ENCODE measurements around the gene ADAMTS16. TPM values are rescaled to one million over a fixed set of nuclear protein-coding genes. Genes with fewer than 3 reads are reported as not detected.

ADAMTS16 gene
- total and polyA plus RNA-seq, 2 experiments from 2014 or later: 0.11 TPM

GRCh38 chr5:5200133-5200532 lies 60.0 kb downstream of the ADAMTS16 start:
- H3K4me2 ChIP-seq (ENCODE audit: unreplicated experiment): no peak overlapping the region
- H4K20me1 ChIP-seq (ENCODE audit: insufficient read depth): no peaks in the 10 kb centered on the region
- H3K27ac ChIP-seq: no peak overlapping the region
- WGBS, 2 experiments (ENCODE audit: low coverage in 1 of 2, low lambda C conversion rate in 2 of 2, missing lambda C conversion rate in 2 of 2): 36 to 41% methylated on average over 5 of the region's 5 CpGs
- TF ChIP-seq EZH2 (IDR thresholded peaks at IDR 0.05; ENCODE audit: insufficient read depth, poor library complexity, severe bottlenecking): no peak
- no peak for TF ChIP-seq EZH2phosphoT487 (IDR thresholded peaks at IDR 0.05; ENCODE audit: insufficient read depth, low read depth)
- H3K36me3 ChIP-seq (ENCODE audit: low read depth): no peaks in the 10 kb centered on the region
- no peak overlapping the region for H2AFZ ChIP-seq
- in situ Hi-C loops (cut with MboI): no loop called here
- H3F3A ChIP-seq (ENCODE audit: insufficient read depth): no peaks in the 10 kb centered on the region
- no peaks in the 10 kb centered on the region for H3K9me3 ChIP-seq (ENCODE audit: low read depth)
- H3K9ac ChIP-seq: no peak overlapping the region
- no peaks in the 10 kb centered on the region for H3K9me2 ChIP-seq (ENCODE audit: insufficient read depth)
- H3K27me3 ChIP-seq (replicated peaks; ENCODE audit: insufficient read depth): no peaks in the 10 kb centered on the region
- no peak for DNase-seq
- H3K4me3 ChIP-seq: no peak overlapping the region
- no peaks in the 10 kb centered on the region for H3K4me1 ChIP-seq (ENCODE audit: insufficient read depth)
- no peaks in the 10 kb centered on the region for H3K79me2 ChIP-seq (ENCODE audit: insufficient read depth)

- H3K4me2 ChIP-seq (ENCODE audit: unreplicated experiment): no peak overlapping the region
Observed at GRCh38 chr5:5202321-5202720, 62.2 kb downstream of the ADAMTS16 start.

GRCh38 chr5:5203451-5203850 lies 63.3 kb downstream of the ADAMTS16 start:
- H3K4me2 ChIP-seq (ENCODE audit: unreplicated experiment): no peak overlapping the region
- H2AFZ ChIP-seq: no peak overlapping the region
- WGBS, 2 experiments (ENCODE audit: low coverage in 1 of 2, low lambda C conversion rate in 2 of 2, missing lambda C conversion rate in 2 of 2): 9 to 16% methylated on average over 2 of the region's 2 CpGs
- H3K4me1 ChIP-seq (ENCODE audit: insufficient read depth): no peaks in the 10 kb centered on the region
- H3K9ac ChIP-seq: no peak overlapping the region
- H4K20me1 ChIP-seq (ENCODE audit: insufficient read depth): no peaks in the 10 kb centered on the region
- in situ Hi-C loops (cut with MboI): no loop called here
- H3K27ac ChIP-seq: no peak overlapping the region
- H3K9me2 ChIP-seq (ENCODE audit: insufficient read depth): no peaks in the 10 kb centered on the region
- TF ChIP-seq EZH2 (IDR thresholded peaks at IDR 0.05; ENCODE audit: insufficient read depth, poor library complexity, severe bottlenecking): no peak
- TF ChIP-seq EZH2phosphoT487 (IDR thresholded peaks at IDR 0.05; ENCODE audit: insufficient read depth, low read depth): no peak
- DNase-seq: no peak
- H3F3A ChIP-seq (ENCODE audit: insufficient read depth): no peaks in the 10 kb centered on the region
- no peak overlapping the region for H3K4me3 ChIP-seq
- H3K9me3 ChIP-seq (ENCODE audit: low read depth): no peaks in the 10 kb centered on the region
- H3K79me2 ChIP-seq (ENCODE audit: insufficient read depth): no peaks in the 10 kb centered on the region
- H3K36me3 ChIP-seq (ENCODE audit: low read depth): no peaks in the 10 kb centered on the region
- no peaks in the 10 kb centered on the region for H3K27me3 ChIP-seq (replicated peaks; ENCODE audit: insufficient read depth)

More at GRCh38 chr5:5202321-5202720, 62.2 kb downstream of the ADAMTS16 start:
- Histone ChIP-seq H3F3A (ENCODE audit: insufficient read depth) (no peaks in the 10 kb centered on the region), H3K27ac (no peak overlapping the region), H3K4me1 (ENCODE audit: insufficient read depth) (no peaks in the 10 kb centered on the region), H3K36me3 (ENCODE audit: low read depth) (no peaks in the 10 kb centered on the region), H3K9me3 (ENCODE audit: low read depth) (no peaks in the 10 kb centered on the region), H3K4me3 (no peak overlapping the region), H3K27me3 (replicated peaks; ENCODE audit: insufficient read depth) (no peaks in the 10 kb centered on the region), H3K79me2 (ENCODE audit: insufficient read depth) (no peaks in the 10 kb centered on the region), H2AFZ (no peak overlapping the region), H3K9me2 (ENCODE audit: insufficient read depth) (no peaks in the 10 kb centered on the region), H4K20me1 (ENCODE audit: insufficient read depth) (no peaks in the 10 kb centered on the region), H3K9ac (no peak overlapping the region)
- in situ Hi-C loops (cut with MboI): no loop called here
- WGBS, 2 experiments (ENCODE audit: low coverage in 1 of 2, low lambda C conversion rate in 2 of 2, missing lambda C conversion rate in 2 of 2): 24 to 27% methylated on average over 2 of the region's 2 CpGs
- DNase-seq: no peak
- no peak for TF ChIP-seq EZH2phosphoT487 (IDR thresholded peaks at IDR 0.05; ENCODE audit: insufficient read depth, low read depth)
- no peak for TF ChIP-seq EZH2 (IDR thresholded peaks at IDR 0.05; ENCODE audit: insufficient read depth, poor library complexity, severe bottlenecking)

- H2AFZ ChIP-seq: no peak overlapping the region
- no peak overlapping the region for H3K4me2 ChIP-seq (ENCODE audit: unreplicated experiment)
- H3K79me2 ChIP-seq (ENCODE audit: insufficient read depth): no peaks in the 10 kb centered on the region
- no peaks in the 10 kb centered on the region for H4K20me1 ChIP-seq (ENCODE audit: insufficient read depth)
- H3K9me3 ChIP-seq (ENCODE audit: low read depth): no peaks in the 10 kb centered on the region
- H3K4me1 ChIP-seq (ENCODE audit: insufficient read depth): no peaks in the 10 kb centered on the region
- in situ Hi-C loops (cut with MboI): no loop called here
- 0 out of 2 replicates have a peak, but pooled peaks cover 6% of the 10 kb centered on the region for H3K27me3 ChIP-seq (replicated peaks; ENCODE audit: insufficient read depth)
- no peaks in the 10 kb centered on the region for H3F3A ChIP-seq (ENCODE audit: insufficient read depth)
- no peak for TF ChIP-seq EZH2phosphoT487 (IDR thresholded peaks at IDR 0.05; ENCODE audit: insufficient read depth, low read depth)
- no peak for TF ChIP-seq EZH2 (IDR thresholded peaks at IDR 0.05; ENCODE audit: insufficient read depth, poor library complexity, severe bottlenecking)
- 42 to 49% methylated on average over 3 of the region's 3 CpGs for WGBS, 2 experiments (ENCODE audit: low coverage in 1 of 2, low lambda C conversion rate in 2 of 2, missing lambda C conversion rate in 2 of 2)
- H3K9me2 ChIP-seq (ENCODE audit: insufficient read depth): no peaks in the 10 kb centered on the region
- DNase-seq: no peak
- H3K9ac ChIP-seq: no peak overlapping the region
- no peak overlapping the region for H3K4me3 ChIP-seq
- no peak overlapping the region for H3K27ac ChIP-seq
- no peaks in the 10 kb centered on the region for H3K36me3 ChIP-seq (ENCODE audit: low read depth)
Observed at GRCh38 chr5:5207828-5208227, 67.7 kb downstream of the ADAMTS16 start.

GRCh38 chr5:5209089-5209488 lies 69.0 kb downstream of the ADAMTS16 start:
- Histone ChIP-seq H4K20me1 (ENCODE audit: insufficient read depth) (no peaks in the 10 kb centered on the region), H3K79me2 (ENCODE audit: insufficient read depth) (no peaks in the 10 kb centered on the region), H3K9ac (no peak overlapping the region), H3F3A (ENCODE audit: insufficient read depth) (no peaks in the 10 kb centered on the region), H3K36me3 (ENCODE audit: low read depth) (no peaks in the 10 kb centered on the region), H3K9me3 (ENCODE audit: low read depth) (no peaks in the 10 kb centered on the region), H3K4me1 (ENCODE audit: insufficient read depth) (no peaks in the 10 kb centered on the region), H3K27me3 (replicated peaks; ENCODE audit: insufficient read depth) (0 out of 2 replicates have a peak, but pooled peaks cover 6% of the 10 kb centered on the region), H3K9me2 (ENCODE audit: insufficient read depth) (no peaks in the 10 kb centered on the region), H2AFZ (no peak overlapping the region), H3K4me2 (ENCODE audit: unreplicated experiment) (no peak overlapping the region), H3K4me3 (no peak overlapping the region), H3K27ac (no peak overlapping the region)
- peak; percentile 52 for DNase-seq
- WGBS, 2 experiments (ENCODE audit: low coverage in 1 of 2, low lambda C conversion rate in 2 of 2, missing lambda C conversion rate in 2 of 2): 2 to 3% methylated on average over 5 of the region's 5 CpGs
- in situ Hi-C loops (cut with MboI): no loop called here
- TF ChIP-seq EZH2phosphoT487 (IDR thresholded peaks at IDR 0.05; ENCODE audit: insufficient read depth, low read depth) (no peak), EZH2 (IDR thresholded peaks at IDR 0.05; ENCODE audit: insufficient read depth, poor library complexity, severe bottlenecking) (no peak)
